NCI-H2107 treated with DMSO at 0.1 percent for 48 hours (cell line): ENCODE data around the gene FAM181A.

Experiments used
- DNase-seq: peaks from one replicate; lab custom pipeline; 2025; ENCODE audit not compliant: unreplicated experiment; lab: John Stamatoyannopoulos, UW

The FAM181A gene

GRCh38 chr14:93926873-93927799 lies at the start of gene FAM181A:
Gene FAM181A, plus strand, starts transcription at chr14:93927344. Its CDS starts 942 bp downstream, at chr14:93928286.
- no peak for DNase-seq

DNA sequence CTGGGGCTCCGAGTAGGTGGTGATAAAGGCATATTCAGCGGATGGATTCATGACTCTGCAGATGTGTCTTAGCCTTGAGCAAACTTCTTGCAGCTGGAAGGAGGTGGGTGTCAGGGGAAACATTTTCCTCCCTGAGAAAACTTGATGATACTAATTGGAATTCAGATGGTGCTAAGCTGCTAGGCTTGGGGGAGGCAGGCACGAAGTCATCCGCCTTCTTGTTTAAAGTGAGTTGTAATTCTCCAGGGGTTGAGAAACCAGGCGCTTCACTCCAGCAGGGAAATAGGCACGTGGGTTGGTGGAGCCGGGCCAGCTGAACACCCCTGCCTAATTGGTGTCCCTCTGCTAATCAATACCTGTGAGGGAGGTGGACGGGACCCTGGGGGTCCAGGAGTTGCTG lies 48.9 kb upstream of the FAM181A start:
- no peak for DNase-seq

DNA sequence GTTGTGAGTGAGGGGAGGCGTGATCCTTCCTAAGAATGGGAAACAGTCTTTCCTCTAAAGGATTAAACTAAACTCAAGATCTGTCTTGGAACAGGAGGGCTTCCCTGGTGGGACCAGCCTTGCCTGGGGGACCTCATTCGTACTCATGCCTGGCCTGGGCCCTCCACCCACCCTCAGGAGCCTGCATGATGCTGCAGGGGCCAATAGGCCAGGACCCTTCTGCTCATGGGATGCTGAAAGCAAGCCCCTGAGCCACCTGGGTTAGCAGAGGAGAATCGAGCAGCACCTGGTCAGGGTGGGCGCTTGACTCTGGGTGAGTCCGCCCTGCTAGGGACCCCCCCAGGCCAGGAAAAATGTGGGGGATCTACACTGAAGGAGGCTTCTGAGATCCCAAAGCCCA lies 48.3 kb upstream of the FAM181A start:
- no peak for DNase-seq

- no peak for DNase-seq
Measured at GRCh38 chr14:93879362-93879983, 47.7 kb upstream of the FAM181A start.

GRCh38 chr14:93880021-93880820 lies 46.9 kb upstream of the FAM181A start:
- DNase-seq, result no peak

- DNase-seq, result no peak
Measured at GRCh38 chr14:93884950-93885349, 42.2 kb upstream of the FAM181A start.

- DNase-seq, result no peak
Measured at GRCh38 chr14:93888995-93889394, 38.1 kb upstream of the FAM181A start.

- no peak for DNase-seq
Measured at GRCh38 chr14:93889739-93890483, 37.2 kb upstream of the FAM181A start.

- DNase-seq, result no peak
Measured at GRCh38 chr14:93891756-93892504, 35.2 kb upstream of the FAM181A start.

DNA sequence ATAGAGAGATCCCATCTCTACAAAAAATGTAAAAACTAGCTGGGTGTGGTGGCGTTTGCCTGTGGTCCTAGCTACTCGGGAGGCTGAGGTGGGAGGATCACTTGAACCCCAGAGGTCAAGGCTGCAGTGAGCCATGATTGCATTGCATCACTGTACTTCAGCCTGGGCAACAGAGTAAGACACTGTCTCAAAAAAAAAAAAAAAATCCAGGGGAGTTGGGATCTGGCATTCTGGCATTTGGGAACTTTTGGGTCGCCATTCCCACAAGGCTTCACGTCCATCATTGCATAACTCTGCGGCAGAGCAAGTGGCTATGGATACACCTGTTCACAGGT lies 34.7 kb upstream of the FAM181A start:
- no peak for DNase-seq

DNA sequence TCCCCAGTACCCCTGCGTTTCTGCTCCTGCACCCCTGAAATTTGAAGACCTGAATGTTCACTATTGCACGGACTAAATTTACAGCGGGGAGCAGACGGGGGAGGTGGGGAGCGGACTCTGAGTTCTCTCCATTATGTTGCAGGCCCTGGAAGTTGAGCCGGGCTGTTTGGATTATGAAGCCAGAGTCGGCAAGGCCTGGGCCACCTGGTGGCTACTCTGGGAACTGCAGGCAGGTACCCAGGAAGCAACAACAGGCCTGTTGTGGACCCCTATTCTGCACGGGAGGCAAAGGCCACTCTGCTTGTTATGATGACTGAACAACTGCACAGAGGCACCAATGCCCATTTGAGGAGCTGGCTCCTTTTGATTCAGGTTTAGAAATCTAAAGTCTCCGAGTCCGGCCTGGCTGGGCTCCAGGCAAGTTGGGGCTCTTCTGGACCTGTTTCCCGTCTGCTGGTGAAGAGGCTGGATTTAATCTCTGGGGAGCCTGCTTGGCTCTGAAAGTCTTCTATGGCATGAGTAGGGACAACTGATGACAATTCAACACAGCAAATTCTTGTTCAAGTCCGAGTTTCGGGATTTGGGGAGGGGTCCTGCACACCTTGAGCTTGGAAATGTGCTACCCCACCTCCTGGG lies 34.1 kb upstream of the FAM181A start:
- DNase-seq, result peak; percentile 26

- DNase-seq, result no peak
Measured at GRCh38 chr14:93893661-93894261, 33.4 kb upstream of the FAM181A start.

DNA sequence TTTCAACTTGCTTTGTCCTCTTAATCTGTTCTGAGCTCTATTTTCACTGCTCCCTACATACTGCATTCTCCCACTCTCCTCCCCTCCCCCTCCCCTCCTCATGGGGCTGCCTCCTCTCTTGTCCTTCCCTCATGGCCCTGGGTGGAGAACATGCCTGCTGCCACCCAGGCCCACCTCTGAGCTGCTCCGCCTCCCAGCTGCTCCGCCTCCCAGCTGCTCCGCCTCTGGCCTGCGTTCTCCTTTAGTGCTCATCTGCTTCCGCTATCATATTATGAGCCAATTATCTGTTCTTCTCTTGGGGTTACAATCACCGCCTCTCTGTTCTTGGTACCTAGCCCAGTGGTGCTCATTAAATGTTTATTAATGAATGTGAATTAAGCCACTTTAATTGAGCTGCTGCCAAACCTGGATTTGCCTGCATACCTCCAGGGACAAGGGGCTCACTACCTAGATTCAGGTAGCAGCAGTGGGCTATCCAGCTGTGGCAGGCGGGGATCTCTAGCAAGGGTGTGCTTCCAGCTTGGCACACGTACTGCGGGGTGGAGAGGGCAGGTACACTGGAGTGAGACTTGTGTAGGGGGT lies 32.0 kb upstream of the FAM181A start:
- DNase-seq, result no peak

DNA sequence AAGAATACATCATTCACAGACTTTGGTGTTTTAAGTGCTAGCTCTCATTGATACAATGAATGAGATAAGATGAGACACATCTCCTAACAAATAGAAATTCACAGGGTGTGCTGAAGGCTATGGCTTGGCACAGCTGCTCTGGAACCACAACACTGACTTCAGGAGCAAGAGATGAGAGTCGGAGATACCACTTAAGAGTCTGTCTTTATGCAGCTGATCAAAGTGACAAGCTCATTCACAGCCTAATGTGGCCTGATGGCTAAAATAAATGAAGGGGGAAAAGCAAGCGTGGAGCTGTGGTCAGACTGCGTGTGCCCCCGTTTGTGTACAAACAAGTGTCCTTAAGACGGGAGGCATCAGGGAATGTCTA lies 29.7 kb upstream of the FAM181A start:
- DNase-seq, result no peak

GRCh38 chr14:93898081-93898611 lies 29.0 kb upstream of the FAM181A start:
- DNase-seq, result no peak

DNA sequence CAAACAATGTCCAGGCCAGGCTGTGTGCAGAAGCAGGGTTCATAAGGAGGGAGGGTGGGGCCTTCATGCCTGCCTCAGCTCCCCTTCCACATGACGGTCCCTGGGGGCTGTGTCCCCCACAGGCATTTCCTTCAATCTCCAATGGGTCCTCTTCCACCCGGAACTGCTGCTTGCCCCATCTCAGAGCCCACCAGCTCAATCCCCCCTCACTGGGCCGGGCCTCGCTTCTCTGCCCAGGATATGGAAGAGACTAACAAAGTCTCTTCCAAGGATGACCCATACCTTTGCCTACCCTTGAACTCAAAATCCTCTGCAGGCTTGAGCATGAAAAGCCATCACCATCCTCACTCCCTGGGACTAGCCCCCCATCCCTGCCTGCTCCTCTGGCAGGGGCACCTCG lies 28.4 kb upstream of the FAM181A start:
- DNase-seq, result no peak

DNA sequence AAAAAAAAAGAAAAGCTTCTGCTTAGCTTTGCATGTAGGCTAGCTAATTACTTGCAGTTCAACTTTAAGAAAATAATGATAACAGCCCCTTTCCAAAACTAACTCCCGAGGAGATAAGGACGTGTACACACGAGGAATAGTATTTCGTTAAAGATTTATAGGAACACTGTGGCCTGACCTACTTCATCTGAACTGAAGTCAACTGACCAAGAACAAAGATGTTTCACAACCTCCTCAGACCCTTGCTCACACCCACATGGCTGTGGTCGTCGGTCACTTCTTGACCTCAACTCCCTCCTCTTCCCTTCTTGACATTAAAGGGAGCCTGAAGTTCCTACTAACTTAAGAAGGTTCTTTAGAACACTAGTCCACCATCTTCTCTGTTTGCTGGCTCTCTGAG lies 25.3 kb upstream of the FAM181A start:
- DNase-seq, result no peak

DNA sequence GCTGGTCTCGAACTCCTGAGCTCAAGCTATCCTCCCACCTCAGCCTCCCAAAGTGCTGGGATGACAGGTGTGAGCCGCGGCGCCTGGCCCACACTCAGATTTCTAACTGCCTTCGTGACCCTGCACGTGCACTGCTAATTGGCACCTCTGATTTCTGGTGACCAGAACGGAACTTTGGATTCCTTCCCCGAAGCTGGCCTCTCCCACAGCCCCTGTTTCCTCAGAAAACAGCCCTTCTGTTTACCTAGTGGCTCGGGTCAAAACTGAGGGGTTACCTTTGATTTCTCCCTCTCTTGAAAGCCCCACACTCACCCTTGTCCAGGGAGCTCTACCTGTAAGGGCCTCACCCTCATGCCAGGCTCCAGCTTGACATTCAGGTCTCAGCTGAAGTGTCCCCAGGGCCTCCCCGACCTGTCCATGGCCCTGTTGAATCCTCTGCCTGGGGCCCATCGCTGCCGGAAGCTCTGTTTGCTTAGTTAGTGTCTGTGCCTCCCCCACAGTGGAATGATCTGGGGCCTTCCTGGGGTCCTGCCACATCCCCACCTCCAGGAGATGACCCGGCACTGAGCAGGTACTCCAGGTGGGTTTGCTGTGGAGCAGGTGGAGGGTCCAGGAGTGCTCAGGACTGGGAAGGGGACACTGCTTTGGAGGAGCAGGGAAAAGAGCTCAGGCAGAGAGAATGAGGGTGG lies 24.4 kb upstream of the FAM181A start:
- DNase-seq, result no peak
